ENCODE data around the gene OSBPL8.
"Not testable (repeated sequence)": the region's sequence is repeated elsewhere in the genome, so short reads cannot be mapped to it uniquely, and the experiment has no call there.

OSBPL8 gene

GRCh38 chr12:76346798-76347420 lies 212.7 kb downstream of the OSBPL8 start:
- peak; percentile 48 to 58 for DNase-seq

GRCh38 chr12:76346236-76346635 lies 213.3 kb downstream of the OSBPL8 start:
- no peak for TF ChIP-seq POLR2A (IDR thresholded peaks at IDR 0.05; ENCODE audit: low read length)
- no peak for TF ChIP-seq GATA1 (IDR thresholded peaks at IDR 0.05; ENCODE audit: low read depth, low read length)
- DNase-seq = no peak

More at GRCh38 chr12:76346798-76347420, 212.7 kb downstream of the OSBPL8 start:
- TF ChIP-seq POLR2A (IDR thresholded peaks at IDR 0.05; ENCODE audit: low read length) (no peak), GATA1 (IDR thresholded peaks at IDR 0.05; ENCODE audit: low read depth, low read length) (no peak)

GRCh38 chr12:76345569-76345968 lies 214.0 kb downstream of the OSBPL8 start:
- DNase-seq = no peak
- no peak for TF ChIP-seq GATA1 (IDR thresholded peaks at IDR 0.05; ENCODE audit: low read depth, low read length)
- TF ChIP-seq POLR2A (IDR thresholded peaks at IDR 0.05; ENCODE audit: low read length) = no peak

- DNase-seq = no peak
- TF ChIP-seq POLR2A (IDR thresholded peaks at IDR 0.05; ENCODE audit: low read length) (no peak), GATA1 (IDR thresholded peaks at IDR 0.05; ENCODE audit: low read depth, low read length) (no peak)
Measured at GRCh38 chr12:76341436-76342030, 218.0 kb downstream of the OSBPL8 start.

GRCh38 chr12:76340680-76341435 lies 218.7 kb downstream of the OSBPL8 start:
- TF ChIP-seq POLR2A (IDR thresholded peaks at IDR 0.05; ENCODE audit: low read length) (no peak), GATA1 (IDR thresholded peaks at IDR 0.05; ENCODE audit: low read depth, low read length) (no peak)
- DNase-seq = no peak

- DNase-seq = no peak
- no peak for TF ChIP-seq POLR2A (IDR thresholded peaks at IDR 0.05; ENCODE audit: low read length)
Measured at GRCh38 chr12:76337583-76337982, 222.0 kb downstream of the OSBPL8 start.

- TF ChIP-seq POLR2A (IDR thresholded peaks at IDR 0.05; ENCODE audit: low read length) = no peak
- TF ChIP-seq GATA1 (IDR thresholded peaks at IDR 0.05; ENCODE audit: low read depth, low read length) = no peak
- DNase-seq = peak in 1 of 2 experiments; percentile 5
Measured at GRCh38 chr12:76332606-76333005, 227.0 kb downstream of the OSBPL8 start.

- TF ChIP-seq POLR2A (IDR thresholded peaks at IDR 0.05; ENCODE audit: low read length) = no peak
- TF ChIP-seq GATA1 (IDR thresholded peaks at IDR 0.05; ENCODE audit: low read depth, low read length) = no peak
- DNase-seq = no peak
Measured at GRCh38 chr12:76329606-76330005, 230.0 kb downstream of the OSBPL8 start.

- TF ChIP-seq POLR2A (IDR thresholded peaks at IDR 0.05; ENCODE audit: low read length) = no peak
- TF ChIP-seq GATA1 (IDR thresholded peaks at IDR 0.05; ENCODE audit: low read depth, low read length) = no peak
- no peak for DNase-seq
Measured at GRCh38 chr12:76329159-76329558, 230.4 kb downstream of the OSBPL8 start.

GRCh38 chr12:76319595-76320319 lies 239.8 kb downstream of the OSBPL8 start:
- DNase-seq = not testable (repeated sequence)

- TF ChIP-seq POLR2A (IDR thresholded peaks at IDR 0.05; ENCODE audit: low read length) (no peak), GATA1 (IDR thresholded peaks at IDR 0.05; ENCODE audit: low read depth, low read length) (no peak)
- DNase-seq = no peak
Measured at GRCh38 chr12:76318773-76319594, 240.6 kb downstream of the OSBPL8 start.

- TF ChIP-seq GATA1 (IDR thresholded peaks at IDR 0.05; ENCODE audit: low read depth, low read length) (no peak), POLR2A (IDR thresholded peaks at IDR 0.05; ENCODE audit: low read length) (no peak)
- DNase-seq = no peak
Measured at GRCh38 chr12:76317976-76318375, 241.6 kb downstream of the OSBPL8 start.

- TF ChIP-seq POLR2A (IDR thresholded peaks at IDR 0.05; ENCODE audit: low read length) = no peak
- TF ChIP-seq GATA1 (IDR thresholded peaks at IDR 0.05; ENCODE audit: low read depth, low read length) = no peak
- no peak for DNase-seq
Measured at GRCh38 chr12:76316468-76316867, 243.1 kb downstream of the OSBPL8 start.
